Measurements from ENCODE around the gene TBC1D25. TPM values are rescaled to one million over a fixed set of nuclear protein-coding genes. Genes with fewer than 3 reads are reported as not detected.

The TBC1D25 gene
- total RNA-seq, 2 donors from 2014 or later = 8.9 to 21.9 TPM

GRCh38 chrX:48578661-48579128, 39.2 kb downstream of the TBC1D25 start:
- Histone ChIP-seq H3K36me3 (no peaks in the 10 kb centered on the region), H3K9me3 (no peaks in the 10 kb centered on the region), H3K4me3 (no peak overlapping the region), H3K27me3 (replicated peaks; ENCODE audit: insufficient read depth) (no peaks in the 10 kb centered on the region), H3K27ac (no peak overlapping the region), H3K4me1 (replicated peaks) (no peaks in the 10 kb centered on the region)
- TF ChIP-seq POLR2AphosphoS5 (IDR thresholded peaks at IDR 0.05) (no peak), POLR2A (IDR thresholded peaks at IDR 0.05) (no peak), CTCF (IDR thresholded peaks at IDR 0.05) (no peak)
- intact Hi-C loops (cut with DNase I) = no loop called here
- WGBS = 81% methylated on average over 2 of the region's 2 CpGs
- DNase-seq (ENCODE audit: low spot score) = no peak

GRCh38 chrX:48579259-48579658, 39.7 kb downstream of the TBC1D25 start:
- Histone ChIP-seq H3K4me1 (replicated peaks) (no peaks in the 10 kb centered on the region), H3K4me3 (no peak overlapping the region), H3K36me3 (no peaks in the 10 kb centered on the region), H3K27me3 (replicated peaks; ENCODE audit: insufficient read depth) (no peaks in the 10 kb centered on the region), H3K27ac (no peak overlapping the region), H3K9me3 (no peaks in the 10 kb centered on the region)
- intact Hi-C loops (cut with DNase I) = no loop called here
- no peak for TF ChIP-seq POLR2A (IDR thresholded peaks at IDR 0.05)
- no peak for TF ChIP-seq CTCF (IDR thresholded peaks at IDR 0.05)
- no peak for TF ChIP-seq POLR2AphosphoS5 (IDR thresholded peaks at IDR 0.05)
- WGBS = 52% methylated on average over 3 of the region's 3 CpGs
- DNase-seq (ENCODE audit: low spot score) = no peak

GRCh38 chrX:48580662-48581061, 41.1 kb downstream of the TBC1D25 start:
- Histone ChIP-seq H3K27ac (no peak overlapping the region), H3K27me3 (replicated peaks; ENCODE audit: insufficient read depth) (no peaks in the 10 kb centered on the region), H3K9me3 (no peaks in the 10 kb centered on the region), H3K4me3 (no peak overlapping the region), H3K36me3 (no peaks in the 10 kb centered on the region), H3K4me1 (replicated peaks) (no peaks in the 10 kb centered on the region)
- no peak for TF ChIP-seq POLR2A (IDR thresholded peaks at IDR 0.05)
- TF ChIP-seq CTCF (IDR thresholded peaks at IDR 0.05) = no peak
- no peak for TF ChIP-seq POLR2AphosphoS5 (IDR thresholded peaks at IDR 0.05)
- peak; percentile 15 for DNase-seq (ENCODE audit: low spot score)
- WGBS = 70% methylated on average over 1 of the region's 1 CpG
- intact Hi-C loops (cut with DNase I) = no loop called here

- H3K27me3 ChIP-seq (replicated peaks; ENCODE audit: insufficient read depth) = no peaks in the 10 kb centered on the region
- H3K4me3 ChIP-seq = no peak overlapping the region
- 55% methylated on average over 2 of the region's 2 CpGs for WGBS
- no peaks in the 10 kb centered on the region for H3K4me1 ChIP-seq (replicated peaks)
- TF ChIP-seq CTCF (IDR thresholded peaks at IDR 0.05) = no peak
- no peak for TF ChIP-seq POLR2AphosphoS5 (IDR thresholded peaks at IDR 0.05)
- TF ChIP-seq POLR2A (IDR thresholded peaks at IDR 0.05) = no peak
- DNase-seq (ENCODE audit: low spot score) = no peak
- intact Hi-C loops (cut with DNase I) = no loop called here
- H3K9me3 ChIP-seq = no peaks in the 10 kb centered on the region
- H3K36me3 ChIP-seq = no peaks in the 10 kb centered on the region
- H3K27ac ChIP-seq = no peak overlapping the region
These were observed 45.2 kb downstream of the TBC1D25 start for GRCh38 chrX:48584698-48585097.

GRCh38 chrX:48589482-48590162, 50.1 kb downstream of the TBC1D25 start:
- no peaks in the 10 kb centered on the region for H3K9me3 ChIP-seq
- peak overlapping the region; percentile 63 to 67 for H3K27ac ChIP-seq
- no peaks in the 10 kb centered on the region for H3K4me1 ChIP-seq (replicated peaks)
- H3K27me3 ChIP-seq (replicated peaks; ENCODE audit: insufficient read depth) = no peaks in the 10 kb centered on the region
- H3K36me3 ChIP-seq = no peaks in the 10 kb centered on the region
- WGBS = 48% methylated on average over 13 of the region's 13 CpGs
- TF ChIP-seq POLR2AphosphoS5 (IDR thresholded peaks at IDR 0.05) (peak; percentile 17), CTCF (IDR thresholded peaks at IDR 0.05) (no peak)
- intact Hi-C loops (cut with DNase I) = loop anchor here (10.0 kb wide), 1 partner anchor 55 kb away; the partner anchor contains the start of gene TBC1D25
- H3K4me3 ChIP-seq = no peak overlapping the region
- DNase-seq (ENCODE audit: low spot score) = peak; percentile 27

Measured in prostate gland (tissue), 2 donors.